Caco-2 (cell line): ENCODE data around the gene SNX4. TPM values are rescaled to one million over a fixed set of nuclear protein-coding genes. Genes with fewer than 3 reads are reported as not detected.

Experiments
- BruUV-seq: library from RNA; stranded (reverse); fragments of 400-500 nt; replicated peaks from 2 replicates; lab custom pipeline; 2021; lab: Mats Ljungman, UMichigan
- CTCF ChIA-PET: fragments of 300-600 bp; sonication (Branson Sonifier 250); formaldehyde crosslinking; loops from one replicate; lab custom pipeline; 2022; ENCODE audit warnings: antibody characterized with exemption; lab: Charles Lee
- POLR2A ChIA-PET: fragments of 300-600 bp; sonication (Branson Sonifier 250); formaldehyde crosslinking; loops from one replicate; lab custom pipeline; 2022; ENCODE audit warnings: antibody characterized with exemption; lab: Charles Lee
- DNase-seq, 2 experiments: peaks; one replicate each; pipeline versions ENCODE4 v3.0.0 to v3.0.0-alpha.2; 2020 to 2022
- H3K27me3 ChIP-seq: replicated peaks from 2 replicates; pipeline ENCODE4 v1.6.0; 2011; ENCODE audit warnings: low read length; ENCODE audit not compliant: control insufficient read depth, insufficient read depth
- H3K36me3 ChIP-seq: 2 replicates; pipeline ENCODE4 v1.5.1; 2011; ENCODE audit warnings: low read length; ENCODE audit not compliant: control insufficient read depth, insufficient read depth
- H3K4me1 ChIP-seq: fragments of 250-450 bp; sonication (Bioruptor Pico); 2 replicates; pipeline ENCODE4 v1.5.1; 2020; ENCODE audit warnings: mild to moderate bottlenecking
- H3K4me3 ChIP-seq: 2 replicates; pipeline ENCODE4 v1.5.1; 2011; ENCODE audit warnings: low read depth, mild to moderate bottlenecking, control low read depth, low read length
- H3K9me3 ChIP-seq: fragments of 250-450 bp; sonication (Bioruptor Pico); 2 replicates; pipeline ENCODE4 v1.5.1; 2020; ENCODE audit warnings: mild to moderate bottlenecking, moderate library complexity
- H3K27ac Mint-ChIP-seq: one replicate; pipeline ENCODE4 v1.8.0; 2022; ENCODE audit warnings: mixed read lengths; ENCODE audit not compliant: unreplicated experiment
- H3K27me3 Mint-ChIP-seq: one replicate; pipeline ENCODE4 v1.8.0; 2022; ENCODE audit warnings: mixed read lengths; ENCODE audit not compliant: insufficient read depth, unreplicated experiment
- H3K36me3 Mint-ChIP-seq: one replicate; pipeline ENCODE4 v1.8.0; 2022; ENCODE audit warnings: mild to moderate bottlenecking, mixed read lengths; ENCODE audit not compliant: insufficient read depth, unreplicated experiment
- H3K4me1 Mint-ChIP-seq: one replicate; pipeline ENCODE4 v1.8.0; 2022; ENCODE audit warnings: low read depth, mixed read lengths; ENCODE audit not compliant: unreplicated experiment
- H3K4me3 Mint-ChIP-seq: one replicate; pipeline ENCODE4 v1.8.0; 2022; ENCODE audit warnings: mild to moderate bottlenecking, moderate library complexity, mixed read lengths; ENCODE audit not compliant: unreplicated experiment
- H3K9me3 Mint-ChIP-seq: one replicate; pipeline ENCODE4 v1.8.0; 2022; ENCODE audit warnings: mixed read lengths; ENCODE audit not compliant: unreplicated experiment
- CTCF ChIP-seq, 2 experiments: fragments of 200-600 bp in 1 of 2; IDR thresholded peaks; 1 replicate in 1 of 2; 2 replicates in 1 of 2; pipeline versions ENCODE4 v1.5.1 to v1.8.0; 2011 to 2022; ENCODE audit warnings: antibody characterized with exemption in 1 of 2, control low read depth in 1 of 2, inconsistent platforms in 1 of 2, low read depth in 1 of 2, low read length in 1 of 2, mild to moderate bottlenecking in 1 of 2, moderate library complexity in 1 of 2; ENCODE audit not compliant: insufficient read depth in 1 of 2, severe bottlenecking in 1 of 2, unreplicated experiment in 1 of 2
- intact Hi-C: fragments of 100-400 bp; cut with micrococcal nuclease; formaldehyde crosslinking; loops from one replicate; pipeline ENCODE4 v1.10.0; 2022; ENCODE audit not compliant: unreplicated experiment
- total RNA-seq: library from RNA; stranded (reverse); gene quantifications from 2 replicates; pipeline ENCODE4 v1.2.3, GENCODE V29; 2022

SNX4 gene
- total RNA-seq, 1 experiment from 2014 or later = 59.0 TPM

- intact Hi-C loops = no loop called here
- H3K36me3 ChIP-seq = no peaks in the 10 kb centered on the region; the same call in 1 of the 2 replicates
- H3K4me1 Mint-ChIP-seq = peaks cover 7% of the 10 kb centered on the region
- H3K27me3 ChIP-seq = no peaks in the 10 kb centered on the region
- ChIA-PET CTCF (no interaction called here), POLR2A (no interaction called here)
- no peak for TF ChIP-seq CTCF (IDR thresholded peaks at IDR 0.05; ENCODE audit: insufficient read depth in 1 of 2, low read depth in 1 of 2, low read length in 1 of 2, severe bottlenecking in 1 of 2, unreplicated experiment in 1 of 2)
- H3K4me3 ChIP-seq = no peak overlapping the region
- peaks cover 35% of the 10 kb centered on the region for H3K36me3 Mint-ChIP-seq
- no peaks in the 10 kb centered on the region for H3K27me3 Mint-ChIP-seq
- H3K27ac Mint-ChIP-seq = no peak overlapping the region
- no peaks in the 10 kb centered on the region for H3K4me1 ChIP-seq
- no peak overlapping the region for H3K4me3 Mint-ChIP-seq
- H3K9me3 ChIP-seq = no peaks in the 10 kb centered on the region
- no peak for DNase-seq
- H3K9me3 Mint-ChIP-seq = no peaks in the 10 kb centered on the region
- BruUV-seq = no TSS peak
These were observed 6.4 kb downstream of the SNX4 start for GRCh38 chr3:125513490-125514115.

- CTCF ChIA-PET = no interaction called here
- no peaks in the 10 kb centered on the region for H3K9me3 ChIP-seq
- POLR2A ChIA-PET = no interaction called here
These were observed 7.7 kb downstream of the SNX4 start for GRCh38 chr3:125512135-125512920.

More at GRCh38 chr3:125512135-125512920, 7.7 kb downstream of the SNX4 start:
- BruUV-seq = no TSS peak
- Mint-ChIP-seq H3K27me3 (no peaks in the 10 kb centered on the region), H3K4me3 (no peak overlapping the region), H3K27ac (no peak overlapping the region), H3K36me3 (peaks cover 38% of the 10 kb centered on the region), H3K4me1 (peaks cover 4% of the 10 kb centered on the region), H3K9me3 (no peaks in the 10 kb centered on the region)
- Histone ChIP-seq H3K4me1 (no peaks in the 10 kb centered on the region), H3K27me3 (no peaks in the 10 kb centered on the region), H3K4me3 (no peak overlapping the region), H3K36me3 (no peaks in the 10 kb centered on the region; the same call in 1 of the 2 replicates)
- no peak for DNase-seq
- intact Hi-C loops = no loop called here
- no peak for TF ChIP-seq CTCF (IDR thresholded peaks at IDR 0.05; ENCODE audit: insufficient read depth in 1 of 2, low read depth in 1 of 2, low read length in 1 of 2, severe bottlenecking in 1 of 2, unreplicated experiment in 1 of 2)
